NCI-H2081 (cell line): ENCODE data around the gene NRIP2.
"Not testable (repeated sequence)": the region's sequence is repeated elsewhere in the genome, so short reads cannot be mapped to it uniquely, and the experiment has no call there.

Experiments used
- DNase-seq, 2 experiments: peaks; one replicate each; lab custom pipeline; 2025; lab: John Stamatoyannopoulos, UW

The NRIP2 gene

DNA sequence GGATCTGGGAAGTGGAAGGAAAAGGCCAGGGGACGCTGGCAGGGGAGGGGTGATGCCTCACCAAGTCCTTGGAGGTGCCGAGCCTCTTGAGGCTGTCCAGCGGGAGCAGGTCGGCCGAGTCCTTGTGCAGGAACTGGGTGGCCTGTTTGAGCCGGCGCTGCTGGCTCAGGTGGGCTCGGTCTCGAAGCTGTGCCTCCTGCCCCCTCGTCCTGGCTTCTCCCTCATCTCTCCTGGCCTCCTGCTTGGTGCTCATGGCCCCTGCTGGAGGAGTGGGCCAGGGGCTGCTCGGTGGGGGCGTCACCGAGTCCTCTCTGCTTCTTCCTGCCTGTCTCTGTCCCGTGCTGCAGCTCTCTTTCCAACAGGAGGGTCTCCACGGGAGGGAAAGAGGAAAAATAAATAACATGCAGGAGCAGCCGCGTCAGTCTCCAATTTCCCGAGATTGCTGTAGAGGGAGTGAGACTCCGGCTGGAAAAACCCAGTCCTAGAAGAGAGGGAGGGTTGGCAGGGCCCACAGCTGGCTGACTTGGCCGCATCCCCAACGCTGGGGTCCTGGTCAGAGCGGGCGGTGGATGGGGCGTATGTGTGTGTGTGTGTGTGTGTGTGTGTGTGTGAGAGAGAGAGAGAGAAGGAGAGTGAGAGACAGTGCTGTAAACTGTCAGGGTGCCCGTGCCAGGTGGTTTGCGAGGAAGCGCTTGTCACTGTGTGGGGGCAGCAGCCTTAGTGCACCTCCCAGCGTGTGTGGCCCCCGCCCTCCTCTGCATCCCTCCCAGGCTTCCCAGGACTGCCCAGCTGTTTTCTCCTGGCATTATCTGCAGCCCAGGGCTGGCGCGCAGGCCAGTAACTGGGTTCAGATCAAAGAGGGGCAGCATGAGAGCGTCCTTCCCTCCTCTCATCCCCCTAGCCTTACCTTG is at the start of gene NRIP2:
Gene NRIP2, minus strand, starts transcription at position 455 of the 911 bp plus-strand sequence. Its CDS starts 52 bp downstream, at position 403.
- peak in 1 of 2 experiments; percentile 49 for DNase-seq

DNA sequence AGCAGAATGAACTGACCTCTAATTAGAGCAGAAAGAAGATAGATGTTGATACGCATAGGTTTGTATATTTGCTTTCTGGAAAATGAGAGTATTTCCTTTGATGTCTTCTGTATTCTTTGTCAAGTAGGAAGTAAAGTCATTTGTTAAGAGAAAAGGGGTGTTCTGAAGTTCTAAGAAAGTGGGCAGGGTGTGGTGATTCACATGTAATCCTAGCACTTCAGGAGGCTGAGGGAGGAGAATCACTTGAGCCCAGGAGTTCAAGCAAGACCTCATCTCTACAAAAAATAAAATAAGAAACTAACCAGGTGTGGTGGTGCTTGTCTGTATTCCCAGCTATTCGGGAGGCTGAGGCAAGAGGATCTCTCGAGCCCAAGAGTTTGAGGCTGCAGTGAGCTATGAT is 45.0 kb upstream of the NRIP2 start:
- no peak for DNase-seq

DNA sequence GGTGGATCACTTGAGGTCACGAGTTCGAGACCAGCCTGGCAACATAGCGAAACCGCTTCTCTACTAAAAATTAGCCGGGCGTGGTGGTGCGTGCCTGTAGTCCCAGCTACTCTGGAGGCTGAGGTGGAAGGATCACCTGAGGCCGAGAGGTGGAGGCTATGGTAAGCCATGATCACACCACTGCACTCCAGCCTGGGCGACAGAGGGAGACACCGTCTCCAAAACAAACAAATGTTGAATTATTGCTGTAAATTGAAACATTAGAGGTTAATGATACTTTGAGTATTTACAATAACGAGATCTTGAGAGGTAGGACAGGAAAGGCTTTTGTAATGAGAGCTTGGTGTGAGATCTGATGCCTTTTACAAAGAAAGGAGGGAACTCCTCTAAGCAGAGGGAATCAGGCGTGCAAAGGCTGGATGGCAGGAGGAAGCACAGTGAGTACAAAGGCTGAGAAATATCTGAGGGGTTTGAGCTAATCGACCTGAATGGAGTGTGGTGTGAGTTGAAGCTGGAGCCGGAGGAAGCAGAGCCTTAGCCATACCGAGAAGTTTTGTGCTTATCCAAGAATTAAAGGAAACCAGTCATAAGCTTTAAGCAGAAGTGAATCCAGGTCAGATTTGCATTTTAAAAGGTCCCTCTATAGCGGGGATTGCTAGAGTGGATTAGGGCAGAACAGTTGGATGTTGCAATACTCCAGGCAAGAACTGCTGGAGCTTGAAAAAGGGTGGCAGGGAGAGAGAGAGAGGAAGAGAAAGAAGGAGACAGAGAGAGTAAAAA is 43.3 kb upstream of the NRIP2 start:
- DNase-seq = peak; percentile 20 to 73

GRCh38 chr12:2877047-2877952 is 42.5 kb upstream of the NRIP2 start, which contains the start of the genes FOXM1 and RHNO1:
Gene FOXM1 (minus strand): TSS chr12:2877174. CDS start chr12:2874478, 2,696 bp downstream.
Gene RHNO1 (plus strand): TSS chr12:2877223. CDS start chr12:2885367, 8,144 bp downstream.
- DNase-seq = peak; percentile 83 to 89

DNA sequence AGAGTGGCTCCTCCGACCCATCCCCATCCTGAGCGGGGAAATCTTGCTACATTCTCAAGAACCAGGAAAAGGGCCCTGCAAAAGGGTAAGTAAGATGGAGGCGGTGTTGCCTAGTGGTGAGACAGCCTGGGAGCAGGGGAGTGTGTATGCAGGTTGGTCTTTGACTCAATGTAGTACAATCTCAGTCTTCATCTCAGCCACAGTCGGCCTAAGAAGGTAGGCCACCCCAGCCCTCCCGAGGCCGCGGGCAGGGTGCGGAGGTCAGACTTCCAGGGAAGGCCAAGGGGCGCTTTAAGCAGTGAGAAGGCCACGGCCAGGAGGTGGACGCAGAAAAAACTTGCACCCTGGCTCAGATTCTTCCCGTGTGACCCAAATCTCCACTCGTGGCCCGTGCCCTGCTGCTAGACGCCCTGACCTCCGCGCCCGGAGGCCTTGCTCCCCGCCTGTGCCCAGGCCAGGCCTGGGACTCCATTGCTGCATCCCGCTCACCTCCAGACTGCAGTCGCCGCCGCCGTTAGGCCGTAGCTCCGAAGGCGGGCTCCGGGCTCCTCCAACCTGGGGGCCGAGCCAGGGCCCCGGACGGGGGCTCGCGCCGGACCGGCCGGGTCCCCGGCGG is 41.7 kb upstream of the NRIP2 start:
- DNase-seq = peak in 1 of 2 experiments; percentile 36

- not testable (repeated sequence) for DNase-seq
Measured at GRCh38 chr12:2868986-2869632, 34.3 kb upstream of the NRIP2 start.

- no peak for DNase-seq
Measured at GRCh38 chr12:2864198-2864597, 29.4 kb upstream of the NRIP2 start.

- DNase-seq = not testable (repeated sequence)
Measured at GRCh38 chr12:2863402-2863801, 28.6 kb upstream of the NRIP2 start.

- DNase-seq = no peak
Measured at GRCh38 chr12:2862876-2863275, 28.0 kb upstream of the NRIP2 start.

DNA sequence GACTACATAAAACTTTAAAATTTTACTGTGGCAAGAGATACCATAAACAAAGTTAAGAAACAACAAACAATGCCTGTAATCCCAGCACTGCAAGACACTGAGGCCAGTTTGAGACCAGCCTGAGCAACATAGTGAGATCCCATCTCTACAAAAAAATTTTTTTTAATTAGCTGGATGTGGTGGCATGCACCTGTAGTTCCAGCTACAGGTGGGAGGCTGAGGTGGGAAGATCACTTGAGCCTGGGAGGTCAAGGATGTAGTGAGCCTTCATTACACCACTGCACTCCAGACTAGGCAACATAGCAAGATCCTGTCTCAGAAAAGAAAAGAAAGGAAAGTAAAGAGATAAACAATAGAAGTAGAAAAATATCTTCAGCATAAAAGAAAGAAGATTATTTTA is 25.3 kb upstream of the NRIP2 start:
- DNase-seq = no peak

DNA sequence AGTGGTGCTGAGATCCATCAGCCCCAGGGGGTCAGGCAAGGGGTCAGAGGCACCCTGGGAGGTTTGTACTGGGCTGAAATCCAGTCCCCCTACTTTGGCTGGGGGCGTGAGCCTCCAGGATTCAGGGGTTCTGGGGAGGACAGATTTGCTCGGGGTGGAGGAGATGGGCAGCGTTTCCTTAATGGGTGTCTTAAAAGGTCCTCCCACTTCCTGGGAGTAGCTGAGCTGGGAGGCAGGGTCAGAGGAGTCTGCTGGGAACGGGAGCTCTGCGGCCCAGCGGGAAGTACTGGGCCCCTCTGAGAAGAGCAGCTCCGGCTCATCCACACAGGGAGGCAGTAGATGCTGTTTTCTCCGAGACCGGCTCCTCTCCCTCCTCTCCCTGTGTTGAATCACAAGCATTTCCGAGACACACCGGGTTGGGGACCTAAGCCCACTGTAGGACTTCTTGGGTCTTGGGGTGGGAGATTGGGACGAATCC is 24.1 kb upstream of the NRIP2 start:
- no peak for DNase-seq

DNA sequence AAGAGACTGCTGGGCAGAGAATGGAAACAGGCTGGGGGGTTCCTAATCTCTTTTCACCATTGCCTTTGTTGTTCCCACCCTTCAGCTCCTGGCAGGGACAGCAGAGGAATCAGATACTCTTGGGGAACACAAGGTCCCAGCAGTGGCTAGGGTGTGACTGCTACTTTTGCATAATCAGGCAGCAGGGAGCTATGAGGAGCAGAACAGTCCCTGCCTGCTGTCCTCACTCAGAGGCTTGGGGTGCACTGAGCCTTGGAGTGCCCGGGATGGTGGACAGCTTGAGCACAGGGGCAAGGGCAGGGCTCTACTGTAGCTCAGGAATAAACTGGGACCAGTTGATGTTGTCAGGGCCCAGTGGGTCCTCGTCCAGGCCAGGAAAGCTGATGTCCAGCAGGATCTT is 23.5 kb upstream of the NRIP2 start:
- DNase-seq = no peak

- DNase-seq = no peak
Measured at GRCh38 chr12:2857576-2857975, 22.7 kb upstream of the NRIP2 start.

- no peak for DNase-seq
Measured at GRCh38 chr12:2857021-2857431, 22.2 kb upstream of the NRIP2 start, which contains the start of gene TEX52. Gene TEX52 (minus strand): TSS chr12:2857039. CDS start chr12:2857026, 13 bp downstream.

DNA sequence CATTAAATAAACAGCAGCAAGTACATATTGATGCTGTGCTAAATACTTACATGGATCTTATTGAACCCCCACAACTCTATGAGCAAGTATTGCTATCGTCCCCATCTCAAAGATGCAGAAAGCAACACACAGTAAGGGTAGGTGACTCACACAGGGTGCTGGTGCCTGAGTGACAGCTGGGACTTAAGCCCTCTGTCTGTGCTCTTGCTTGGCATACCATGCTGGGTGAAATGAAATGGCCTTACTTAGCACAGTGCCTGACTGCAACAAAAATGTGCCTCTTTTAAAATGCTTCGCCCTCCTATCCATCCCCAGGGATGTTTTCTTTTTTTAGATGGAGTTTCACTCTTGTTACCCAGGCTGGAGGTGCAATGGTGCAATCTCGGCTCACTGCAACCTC is 21.2 kb upstream of the NRIP2 start:
- DNase-seq = no peak

- DNase-seq = no peak
Measured at GRCh38 chr12:2855546-2855945, 20.7 kb upstream of the NRIP2 start.

DNA sequence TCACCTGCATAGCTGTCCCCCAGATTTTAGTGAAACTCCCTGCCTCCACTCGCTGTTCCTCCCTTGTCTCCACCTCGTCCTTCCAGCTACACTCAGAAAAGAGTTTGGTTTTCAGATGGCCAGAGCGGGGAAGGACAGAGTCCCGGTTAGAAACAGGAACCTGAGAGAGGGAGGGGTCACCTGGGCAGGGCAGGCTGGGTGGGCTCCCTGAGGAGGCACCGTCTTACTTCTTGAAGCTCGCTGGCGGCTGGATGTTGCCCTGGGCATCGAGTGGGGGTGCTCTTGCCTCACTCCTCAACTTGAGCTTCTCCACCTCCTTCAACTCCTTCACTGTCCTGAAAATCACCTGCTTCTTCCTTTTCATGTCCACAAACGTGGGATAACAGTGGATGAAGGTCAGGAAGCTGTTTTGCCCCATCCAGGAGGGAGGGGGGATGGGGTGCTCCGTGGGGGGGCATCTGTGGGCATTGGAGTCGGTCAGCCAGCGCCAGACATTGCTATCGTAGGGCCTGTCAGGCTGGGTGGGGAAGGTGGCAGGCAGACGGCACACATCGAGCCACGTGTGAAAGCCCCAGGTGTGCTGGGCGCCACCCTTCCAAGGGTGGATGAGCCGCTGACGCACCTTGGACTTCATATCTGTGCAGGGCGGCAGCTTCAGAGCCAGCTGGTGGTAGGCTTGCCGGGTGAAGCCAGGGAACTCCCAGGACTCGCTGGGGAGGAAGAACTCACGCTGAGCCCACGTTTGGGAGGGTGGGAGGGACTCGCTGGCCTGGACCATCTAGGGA is 20.0 kb upstream of the NRIP2 start:
- no peak for DNase-seq

- peak; percentile 35 to 53 for DNase-seq
Measured at GRCh38 chr12:2853626-2854025, 18.8 kb upstream of the NRIP2 start.

DNA sequence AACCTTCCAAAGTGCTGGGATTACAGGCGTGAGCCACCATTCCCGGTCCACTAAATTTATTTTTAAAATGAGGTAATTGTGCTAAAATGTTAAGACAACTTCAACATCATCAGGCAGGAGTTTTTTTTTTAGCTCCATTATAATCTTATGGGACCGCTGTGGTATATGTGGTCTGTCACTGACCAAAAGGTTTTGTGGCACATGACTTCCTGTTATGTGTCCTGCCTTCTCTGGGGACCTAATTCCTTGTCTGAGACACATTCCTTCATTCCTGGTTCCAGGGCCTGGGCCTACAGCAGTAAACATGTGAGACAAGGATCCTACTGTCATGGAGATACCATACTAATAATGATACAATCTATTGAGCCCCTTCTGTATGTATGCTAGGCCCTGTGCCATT is 17.1 kb upstream of the NRIP2 start:
- DNase-seq = no peak

DNA sequence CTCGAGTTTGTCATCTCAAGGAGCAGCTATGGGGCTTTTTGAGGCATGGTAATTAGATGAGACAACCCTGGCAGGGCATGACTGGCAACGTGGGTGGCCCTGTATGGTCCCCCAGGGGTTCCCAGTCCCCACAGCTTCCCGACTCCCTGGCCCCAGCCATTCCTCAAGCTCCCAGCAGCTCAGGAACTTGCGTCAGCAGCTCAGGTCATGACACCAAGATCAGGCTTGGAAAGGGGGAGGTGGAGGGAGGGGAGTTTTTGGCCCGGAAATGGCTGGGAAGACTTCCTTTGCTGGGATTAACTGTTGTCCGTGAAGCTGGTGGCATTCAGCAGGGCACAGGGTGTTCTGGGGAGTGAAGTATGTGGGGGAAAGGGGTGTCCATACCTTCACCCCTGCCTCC is 10.4 kb upstream of the NRIP2 start:
- no peak for DNase-seq
